ENCODE measurements around the gene TOP3B. TPM values are rescaled to one million over a fixed set of nuclear protein-coding genes. Genes with fewer than 3 reads are reported as not detected.
A peak's percentile ranks its signal among the peaks of the same experiment; 100 is the strongest.

TOP3B gene, protein sequence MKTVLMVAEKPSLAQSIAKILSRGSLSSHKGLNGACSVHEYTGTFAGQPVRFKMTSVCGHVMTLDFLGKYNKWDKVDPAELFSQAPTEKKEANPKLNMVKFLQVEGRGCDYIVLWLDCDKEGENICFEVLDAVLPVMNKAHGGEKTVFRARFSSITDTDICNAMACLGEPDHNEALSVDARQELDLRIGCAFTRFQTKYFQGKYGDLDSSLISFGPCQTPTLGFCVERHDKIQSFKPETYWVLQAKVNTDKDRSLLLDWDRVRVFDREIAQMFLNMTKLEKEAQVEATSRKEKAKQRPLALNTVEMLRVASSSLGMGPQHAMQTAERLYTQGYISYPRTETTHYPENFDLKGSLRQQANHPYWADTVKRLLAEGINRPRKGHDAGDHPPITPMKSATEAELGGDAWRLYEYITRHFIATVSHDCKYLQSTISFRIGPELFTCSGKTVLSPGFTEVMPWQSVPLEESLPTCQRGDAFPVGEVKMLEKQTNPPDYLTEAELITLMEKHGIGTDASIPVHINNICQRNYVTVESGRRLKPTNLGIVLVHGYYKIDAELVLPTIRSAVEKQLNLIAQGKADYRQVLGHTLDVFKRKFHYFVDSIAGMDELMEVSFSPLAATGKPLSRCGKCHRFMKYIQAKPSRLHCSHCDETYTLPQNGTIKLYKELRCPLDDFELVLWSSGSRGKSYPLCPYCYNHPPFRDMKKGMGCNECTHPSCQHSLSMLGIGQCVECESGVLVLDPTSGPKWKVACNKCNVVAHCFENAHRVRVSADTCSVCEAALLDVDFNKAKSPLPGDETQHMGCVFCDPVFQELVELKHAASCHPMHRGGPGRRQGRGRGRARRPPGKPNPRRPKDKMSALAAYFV
- total RNA-seq: 10 to 100 TPM; 41.2 to 41.4 TPM

GRCh38 chr22:21982338-21982965 is at the start of gene TOP3B:
TOP3B (minus strand) TSS chr22:21982787; CDS start chr22:21975709, 7,078 bp downstream.
- H3K9me3 Mint-ChIP-seq: no peaks in the 10 kb centered on the region
- peak within 1 kb of the TSS; percentile 81 for H3K27ac Mint-ChIP-seq
- CTCF ChIA-PET: interaction anchor here (1.1 to 3.6 kb wide), 2 partner anchors 11 to 291 kb away, joined by 3 to 32 read pairs; no protein-coding TSS in a partner anchor
- peak within 1 kb of the TSS; percentile 84 for H3K4me3 Mint-ChIP-seq
- H3K4me1 Mint-ChIP-seq (ENCODE audit: low read depth): peaks cover 36% of the 10 kb centered on the region
- H3K27me3 Mint-ChIP-seq (ENCODE audit: low read depth): no peaks in the 10 kb centered on the region
- H3K36me3 Mint-ChIP-seq (ENCODE audit: low read depth): no peaks in the 10 kb centered on the region
- DNase-seq: peak; percentile 90
- intact Hi-C loops (cut with micrococcal nuclease): no loop called here

- H3K36me3 Mint-ChIP-seq (ENCODE audit: low read depth): no peaks in the 10 kb centered on the region
- no peak overlapping the region for H3K27ac Mint-ChIP-seq
- intact Hi-C loops (cut with micrococcal nuclease): no loop called here
- no peak overlapping the region for H3K4me3 Mint-ChIP-seq
- CTCF ChIA-PET: interaction anchor here (1.6 kb wide), 1 partner anchor 164 kb away, joined by 4 read pairs; no protein-coding TSS in a partner anchor
- H3K4me1 Mint-ChIP-seq (ENCODE audit: low read depth): no peaks in the 10 kb centered on the region
- DNase-seq: no peak
- no peaks in the 10 kb centered on the region for H3K9me3 Mint-ChIP-seq
- H3K27me3 Mint-ChIP-seq (ENCODE audit: low read depth): peaks cover 2% of the 10 kb centered on the region
Observed at GRCh38 chr22:22031183-22031945, 48.8 kb upstream of the TOP3B start.

- Mint-ChIP-seq H3K27me3 (ENCODE audit: low read depth) (peaks cover 2% of the 10 kb centered on the region), H3K9me3 (no peaks in the 10 kb centered on the region), H3K4me3 (no peak overlapping the region), H3K27ac (no peak overlapping the region), H3K4me1 (ENCODE audit: low read depth) (no peaks in the 10 kb centered on the region), H3K36me3 (ENCODE audit: low read depth) (no peaks in the 10 kb centered on the region)
- CTCF ChIA-PET: interaction anchor here (1.6 kb wide), 1 partner anchor 165 kb away, joined by 4 read pairs; no protein-coding TSS in a partner anchor
- DNase-seq: no peak
- intact Hi-C loops (cut with micrococcal nuclease): no loop called here
Observed at GRCh38 chr22:22030493-22031182, 48.1 kb upstream of the TOP3B start.

DNA sequence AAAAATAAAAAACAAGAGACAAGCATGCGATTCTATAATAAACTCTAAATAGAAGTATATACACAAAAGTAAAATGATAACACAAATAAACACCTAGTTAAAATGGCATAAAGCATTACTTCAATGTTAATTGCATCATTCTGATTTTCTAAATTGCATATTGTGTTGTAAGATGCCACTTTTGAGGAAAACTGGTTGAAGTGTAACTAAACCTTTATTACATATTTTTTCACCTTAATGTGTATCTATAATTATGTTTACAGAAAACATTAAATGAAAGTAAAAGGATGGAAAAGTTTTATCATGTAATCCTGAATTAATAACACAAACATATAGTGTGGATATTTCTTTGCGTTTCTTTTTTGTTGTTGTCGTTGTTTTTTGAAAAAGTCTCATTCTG is 45.4 kb upstream of the TOP3B start:
- CTCF ChIA-PET: no interaction called here
- Mint-ChIP-seq H3K27me3 (ENCODE audit: low read depth) (no peaks in the 10 kb centered on the region), H3K27ac (no peak overlapping the region), H3K4me3 (no peak overlapping the region), H3K9me3 (no peaks in the 10 kb centered on the region), H3K36me3 (ENCODE audit: low read depth) (no peaks in the 10 kb centered on the region), H3K4me1 (ENCODE audit: low read depth) (no peaks in the 10 kb centered on the region)
- DNase-seq: no peak
- intact Hi-C loops (cut with micrococcal nuclease): no loop called here

- no peak overlapping the region for H3K27ac Mint-ChIP-seq
- no peaks in the 10 kb centered on the region for H3K36me3 Mint-ChIP-seq (ENCODE audit: low read depth)
- intact Hi-C loops (cut with micrococcal nuclease): no loop called here
- CTCF ChIA-PET: no interaction called here
- no peak overlapping the region for H3K4me3 Mint-ChIP-seq
- DNase-seq: no peak
- no peaks in the 10 kb centered on the region for H3K9me3 Mint-ChIP-seq
- H3K4me1 Mint-ChIP-seq (ENCODE audit: low read depth): no peaks in the 10 kb centered on the region
- no peaks in the 10 kb centered on the region for H3K27me3 Mint-ChIP-seq (ENCODE audit: low read depth)
Observed at GRCh38 chr22:22026157-22026831, 43.7 kb upstream of the TOP3B start.

GRCh38 chr22:22025320-22026156 is 43.0 kb upstream of the TOP3B start:
- no peak overlapping the region for H3K4me3 Mint-ChIP-seq
- intact Hi-C loops (cut with micrococcal nuclease): no loop called here

DNA sequence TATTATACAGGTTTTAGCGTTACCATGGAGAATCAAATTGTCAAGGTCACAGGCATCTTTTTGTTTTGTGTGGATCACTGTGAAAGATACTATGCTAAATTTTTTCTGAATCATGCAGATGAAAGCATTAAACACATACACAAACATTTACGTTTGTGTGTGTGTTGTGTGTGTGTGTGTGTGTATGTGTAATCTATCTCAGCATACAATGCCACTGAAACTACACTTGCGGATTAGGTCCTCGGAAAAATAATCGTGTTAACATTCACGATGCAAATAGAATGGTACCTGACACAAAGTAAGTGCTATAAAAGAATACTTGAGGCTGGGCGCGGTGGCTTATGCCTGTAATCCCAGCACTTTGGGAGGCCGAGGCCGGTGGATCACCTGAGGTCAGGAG is 41.9 kb upstream of the TOP3B start:
- CTCF ChIA-PET: interaction anchor here (0.6 kb wide), 1 partner anchor 212 kb away, joined by 3 read pairs; no protein-coding TSS in a partner anchor
- Mint-ChIP-seq H3K4me3 (no peak overlapping the region), H3K4me1 (ENCODE audit: low read depth) (no peaks in the 10 kb centered on the region), H3K27me3 (ENCODE audit: low read depth) (no peaks in the 10 kb centered on the region), H3K9me3 (no peaks in the 10 kb centered on the region), H3K36me3 (ENCODE audit: low read depth) (no peaks in the 10 kb centered on the region), H3K27ac (no peak overlapping the region)
- DNase-seq: no peak
- intact Hi-C loops (cut with micrococcal nuclease): no loop called here

More at GRCh38 chr22:22025320-22026156, 43.0 kb upstream of the TOP3B start:
- Mint-ChIP-seq H3K27me3 (ENCODE audit: low read depth) (no peaks in the 10 kb centered on the region), H3K9me3 (no peaks in the 10 kb centered on the region), H3K36me3 (ENCODE audit: low read depth) (no peaks in the 10 kb centered on the region), H3K4me1 (ENCODE audit: low read depth) (no peaks in the 10 kb centered on the region), H3K27ac (no peak overlapping the region)
- no peak for DNase-seq
- CTCF ChIA-PET: no interaction called here

DNA sequence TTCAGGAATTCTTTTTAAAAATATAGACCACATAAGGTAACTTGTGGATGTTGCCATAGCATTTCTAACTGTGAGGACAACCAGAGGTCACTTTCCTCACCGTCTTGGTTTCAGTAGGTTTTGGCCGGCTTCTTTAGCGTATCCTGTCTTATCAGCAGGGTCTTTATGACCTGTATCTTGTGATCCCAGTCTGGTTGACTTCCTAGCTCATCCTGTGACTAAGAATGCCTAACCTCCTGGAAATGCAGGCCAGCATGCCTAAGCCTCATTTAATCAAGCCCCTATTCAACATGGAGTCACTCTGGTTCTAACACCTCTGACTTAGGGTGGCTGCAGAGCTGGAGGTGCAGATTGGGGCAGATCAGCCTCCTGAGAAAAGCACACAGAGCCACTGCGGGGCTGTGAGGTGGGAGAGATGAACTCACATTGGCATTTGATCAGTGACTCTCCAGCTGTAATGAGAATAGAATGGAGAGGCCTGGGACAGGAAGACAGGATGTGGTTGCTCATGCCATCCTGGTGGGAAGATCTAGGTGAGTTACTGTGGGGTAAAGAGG is 41.1 kb upstream of the TOP3B start:
- no peak for DNase-seq
- no peak overlapping the region for H3K4me3 Mint-ChIP-seq
- CTCF ChIA-PET: interaction anchor here (0.7 kb wide), 1 partner anchor 51 kb away, joined by 3 read pairs; no protein-coding TSS in a partner anchor
- H3K9me3 Mint-ChIP-seq: no peaks in the 10 kb centered on the region
- no peaks in the 10 kb centered on the region for H3K4me1 Mint-ChIP-seq (ENCODE audit: low read depth)
- no peaks in the 10 kb centered on the region for H3K36me3 Mint-ChIP-seq (ENCODE audit: low read depth)
- intact Hi-C loops (cut with micrococcal nuclease): no loop called here
- H3K27ac Mint-ChIP-seq: no peak overlapping the region
- H3K27me3 Mint-ChIP-seq (ENCODE audit: low read depth): no peaks in the 10 kb centered on the region

- Mint-ChIP-seq H3K9me3 (no peaks in the 10 kb centered on the region), H3K4me3 (no peak overlapping the region), H3K27ac (no peak overlapping the region), H3K27me3 (ENCODE audit: low read depth) (no peaks in the 10 kb centered on the region), H3K4me1 (ENCODE audit: low read depth) (no peaks in the 10 kb centered on the region), H3K36me3 (ENCODE audit: low read depth) (no peaks in the 10 kb centered on the region)
- intact Hi-C loops (cut with micrococcal nuclease): no loop called here
- CTCF ChIA-PET: no interaction called here
- DNase-seq: no peak
Observed at GRCh38 chr22:22022947-22023534, 40.5 kb upstream of the TOP3B start.

GRCh38 chr22:22022255-22022840 is 39.8 kb upstream of the TOP3B start:
- Mint-ChIP-seq H3K36me3 (ENCODE audit: low read depth) (no peaks in the 10 kb centered on the region), H3K4me3 (no peak overlapping the region), H3K4me1 (ENCODE audit: low read depth) (no peaks in the 10 kb centered on the region), H3K27ac (no peak overlapping the region), H3K27me3 (ENCODE audit: low read depth) (no peaks in the 10 kb centered on the region), H3K9me3 (no peaks in the 10 kb centered on the region)
- DNase-seq: no peak
- CTCF ChIA-PET: no interaction called here
- intact Hi-C loops (cut with micrococcal nuclease): no loop called here

Data from activated naive CD4-positive, alpha-beta T cell treated with anti-CD3 and anti-CD28 coated beads for 36 hours (primary cell).